GM21367 (cell line): ENCODE measurements around the gene WDR88.
"Not testable (repeated sequence)": the region's sequence is repeated elsewhere in the genome, so short reads cannot be mapped to it uniquely, and the experiment has no call there.

Experiments
- ATAC-seq: cut with Tn5 transposase; IDR thresholded peaks from one replicate; pipeline ENCODE4 v1.9.1; 2021; ENCODE audit not compliant: unreplicated experiment

Gene WDR88

GRCh38 chr19:33210266-33210940 is 78.5 kb downstream of the WDR88 start:
- ATAC-seq = no peak

- ATAC-seq = no peak
Measured at GRCh38 chr19:33211794-33212435, 80.0 kb downstream of the WDR88 start.

- no peak for ATAC-seq
Measured at GRCh38 chr19:33212436-33213172, 80.7 kb downstream of the WDR88 start.

- ATAC-seq = no peak
Measured at GRCh38 chr19:33214596-33214995, 82.7 kb downstream of the WDR88 start.

- ATAC-seq = no peak
Measured at GRCh38 chr19:33215438-33216197, 83.7 kb downstream of the WDR88 start.

GRCh38 chr19:33216198-33216830 is 84.4 kb downstream of the WDR88 start:
- no peak for ATAC-seq

- ATAC-seq = no peak
Measured at GRCh38 chr19:33217881-33218280, 86.0 kb downstream of the WDR88 start.

- ATAC-seq = no peak
Measured at GRCh38 chr19:33219261-33219815, 87.4 kb downstream of the WDR88 start.

GRCh38 chr19:33220115-33220514 is 88.2 kb downstream of the WDR88 start:
- no peak for ATAC-seq

- ATAC-seq = no peak
Measured at GRCh38 chr19:33220735-33221134, 88.8 kb downstream of the WDR88 start.

GRCh38 chr19:33221638-33222037 is 89.7 kb downstream of the WDR88 start:
- ATAC-seq = no peak

- ATAC-seq = not testable (repeated sequence)
Measured at GRCh38 chr19:33222255-33222654, 90.3 kb downstream of the WDR88 start.

GRCh38 chr19:33224694-33225457 is 93.0 kb downstream of the WDR88 start:
- no peak for ATAC-seq
